HG02678 (cell line): ENCODE measurements around the gene RALGAPB.
A peak's percentile ranks its signal among the peaks of the same experiment; 100 is the strongest.
"Not testable (repeated sequence)": the region's sequence is repeated elsewhere in the genome, so short reads cannot be mapped to it uniquely, and the experiment has no call there.

ENCODE experiments used
- ATAC-seq: cut with Tn5 transposase; IDR thresholded peaks from one replicate; pipeline ENCODE4 v1.9.1; 2021; ENCODE audit warnings: mild to moderate bottlenecking, moderate library complexity; ENCODE audit not compliant: unreplicated experiment

RALGAPB gene

DNA sequence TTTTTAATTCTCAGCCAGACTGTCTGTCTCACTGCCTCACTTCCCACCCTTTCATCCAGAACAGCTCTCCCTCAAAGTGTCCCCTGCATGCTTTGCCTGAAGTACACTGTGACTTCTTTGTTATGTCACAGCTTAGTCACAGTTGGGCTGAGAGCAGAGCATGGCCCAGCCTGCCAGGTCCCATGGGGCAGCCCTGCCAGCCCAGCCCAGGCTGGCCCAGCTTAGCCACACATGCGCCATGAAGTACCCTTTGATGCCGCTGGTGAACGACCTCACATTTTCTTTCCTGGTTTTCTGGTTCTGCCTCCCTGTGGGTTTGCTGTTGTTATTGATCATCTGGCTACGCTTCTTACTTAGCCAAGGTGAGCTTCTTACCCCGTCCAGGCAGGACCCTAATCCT, 108.4 kb downstream of the RALGAPB start, which contains the start of gene ADIG:
ADIG (plus strand) TSS at position 185 of the 400 bp plus-strand sequence; CDS start at position 239, 54 bp downstream.
- no peak for ATAC-seq

DNA sequence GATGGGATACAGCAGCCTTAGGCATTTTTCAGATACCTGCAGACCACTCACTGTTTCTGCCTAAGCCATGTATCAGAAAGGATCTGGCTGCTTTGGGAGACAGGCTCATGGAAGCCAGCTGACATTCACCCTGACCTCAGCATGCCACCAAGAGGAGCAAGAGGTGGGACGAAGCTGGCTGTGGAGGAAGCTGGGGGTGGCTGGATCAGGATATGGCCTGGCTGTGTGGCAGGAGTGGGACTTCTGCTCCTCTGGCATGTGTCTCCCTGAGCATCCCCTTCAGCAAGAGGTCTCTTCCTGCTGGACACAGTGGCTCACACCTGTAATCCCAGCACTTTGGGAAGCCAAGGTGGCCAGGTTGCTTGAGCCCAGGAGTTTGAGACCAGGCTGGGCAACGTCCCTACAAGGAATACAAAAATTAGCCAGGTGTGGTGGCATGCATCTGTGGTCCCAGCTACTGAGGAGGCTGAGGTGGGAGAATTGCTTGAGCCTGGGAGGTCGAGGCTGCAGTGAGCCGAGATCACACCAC, 109.3 kb downstream of the RALGAPB start:
- no peak for ATAC-seq

GRCh38 chr20:38583306-38583705, 110.7 kb downstream of the RALGAPB start:
- ATAC-seq = no peak

DNA sequence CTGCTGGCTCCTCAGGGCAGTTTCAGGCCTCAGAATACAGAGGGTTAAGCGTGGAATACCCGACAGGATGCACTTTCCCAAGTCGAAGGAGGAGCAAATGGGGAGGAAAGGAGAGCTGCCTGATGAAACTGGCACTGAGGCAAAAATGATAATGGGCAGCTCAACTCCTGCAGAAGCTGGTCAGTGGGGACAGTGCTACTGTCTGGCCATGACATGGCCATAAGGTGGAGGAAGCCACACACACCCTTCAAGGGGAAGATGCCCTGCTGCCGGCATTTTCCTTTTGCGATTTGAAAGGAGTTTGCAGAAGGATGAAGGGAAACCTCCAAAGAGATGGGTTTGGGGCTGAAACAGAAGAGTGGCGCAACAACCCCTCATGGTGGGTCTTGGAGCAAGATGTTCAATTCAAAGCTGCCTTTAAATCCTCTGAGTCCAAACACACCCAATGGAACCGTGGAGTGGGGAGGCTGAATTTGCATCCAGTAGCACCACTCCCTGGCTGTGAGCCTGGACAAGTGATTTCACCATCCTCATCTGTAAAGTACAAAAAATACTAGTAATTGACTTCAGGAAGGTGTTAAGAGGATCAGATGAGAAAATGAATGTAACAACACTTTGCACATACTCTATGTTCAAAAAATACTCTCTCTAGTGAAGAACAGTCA, 111.6 kb downstream of the RALGAPB start:
- no peak for ATAC-seq

GRCh38 chr20:38585404-38586180, 112.9 kb downstream of the RALGAPB start:
- no peak for ATAC-seq

- no peak for ATAC-seq
These were observed 113.5 kb downstream of the RALGAPB start for GRCh38 chr20:38586181-38586525.

- ATAC-seq = no peak
These were observed 115.7 kb downstream of the RALGAPB start for GRCh38 chr20:38588303-38588702.

GRCh38 chr20:38589351-38589750, 116.7 kb downstream of the RALGAPB start:
- ATAC-seq = no peak

- no peak for ATAC-seq
These were observed 117.5 kb downstream of the RALGAPB start for GRCh38 chr20:38589967-38590675.

GRCh38 chr20:38590676-38591473, 118.2 kb downstream of the RALGAPB start:
- ATAC-seq = no peak

DNA sequence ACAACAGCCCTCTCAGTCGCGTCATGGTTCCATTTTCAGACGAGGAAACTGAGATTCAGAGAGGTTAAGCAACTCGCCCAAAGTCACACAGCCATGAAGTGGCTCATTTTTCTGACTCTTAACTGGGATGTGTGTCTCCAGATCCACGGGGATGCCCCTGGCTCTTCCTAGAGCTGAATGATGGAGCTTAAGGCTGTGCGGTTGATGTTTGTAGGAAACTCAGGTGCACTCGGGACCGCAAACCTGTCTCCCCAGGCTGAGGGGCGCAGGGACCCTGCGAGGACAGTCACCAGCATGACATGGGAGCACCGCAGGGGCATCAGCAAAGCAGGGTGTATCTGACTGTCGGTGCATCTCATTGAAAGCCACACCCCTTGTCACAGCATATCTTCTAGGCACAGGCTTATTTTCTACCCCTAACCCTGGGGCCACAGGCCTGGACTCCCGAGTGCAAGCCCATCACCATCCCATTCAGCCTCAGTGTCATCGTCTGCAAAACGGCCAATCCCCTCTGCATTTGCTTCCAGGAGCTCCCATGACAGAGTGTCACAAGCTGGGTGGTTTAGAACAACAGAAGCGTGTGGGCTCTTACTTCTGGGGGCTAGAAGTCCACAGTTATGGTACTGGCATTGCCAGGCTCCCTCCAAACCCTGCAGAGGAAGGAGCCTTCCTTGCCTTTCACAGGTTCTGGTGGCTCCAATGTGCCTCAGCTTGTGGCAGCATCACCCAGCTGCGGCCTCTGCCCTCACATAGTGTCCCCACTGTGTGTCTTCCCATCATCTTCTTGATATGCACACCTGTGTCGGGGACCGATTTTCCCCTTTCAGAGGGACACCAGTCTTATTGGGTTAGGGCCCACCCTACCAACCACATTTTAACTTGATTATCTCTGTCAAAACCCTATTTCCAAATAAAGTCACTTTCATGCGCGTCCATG, 119.1 kb downstream of the RALGAPB start:
- ATAC-seq = no peak

GRCh38 chr20:38592411-38592790, 119.8 kb downstream of the RALGAPB start:
- not testable (repeated sequence) for ATAC-seq

- ATAC-seq = not testable (repeated sequence)
These were observed 121.6 kb downstream of the RALGAPB start for GRCh38 chr20:38594281-38594680.

GRCh38 chr20:38595886-38596285, 123.2 kb downstream of the RALGAPB start:
- ATAC-seq = not testable (repeated sequence)

DNA sequence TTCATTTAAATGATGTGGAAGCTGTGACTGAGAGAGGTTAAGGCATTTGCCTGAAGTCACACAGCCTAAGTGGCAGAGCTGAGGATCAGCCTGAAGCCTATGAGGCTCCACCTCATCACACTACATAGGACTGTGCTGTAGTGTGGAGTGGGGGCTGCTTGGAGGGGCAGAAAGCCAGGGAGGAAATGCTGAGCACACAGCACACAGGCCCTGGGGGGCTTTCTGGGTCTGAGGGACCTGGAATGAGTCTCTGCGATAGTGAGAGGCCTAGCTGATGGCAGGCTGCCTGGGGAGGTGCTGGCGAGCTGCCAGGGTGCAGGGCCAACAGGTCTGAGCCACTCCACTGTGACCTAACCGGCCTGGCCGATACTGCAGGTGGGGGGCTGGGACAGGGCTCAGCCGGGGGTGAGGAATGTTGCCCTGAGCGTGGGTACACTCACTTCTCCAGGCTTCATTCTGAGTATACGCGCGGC, 126.8 kb downstream of the RALGAPB start:
- ATAC-seq = no peak

- ATAC-seq = no peak
These were observed 127.4 kb downstream of the RALGAPB start for GRCh38 chr20:38600057-38600456.

DNA sequence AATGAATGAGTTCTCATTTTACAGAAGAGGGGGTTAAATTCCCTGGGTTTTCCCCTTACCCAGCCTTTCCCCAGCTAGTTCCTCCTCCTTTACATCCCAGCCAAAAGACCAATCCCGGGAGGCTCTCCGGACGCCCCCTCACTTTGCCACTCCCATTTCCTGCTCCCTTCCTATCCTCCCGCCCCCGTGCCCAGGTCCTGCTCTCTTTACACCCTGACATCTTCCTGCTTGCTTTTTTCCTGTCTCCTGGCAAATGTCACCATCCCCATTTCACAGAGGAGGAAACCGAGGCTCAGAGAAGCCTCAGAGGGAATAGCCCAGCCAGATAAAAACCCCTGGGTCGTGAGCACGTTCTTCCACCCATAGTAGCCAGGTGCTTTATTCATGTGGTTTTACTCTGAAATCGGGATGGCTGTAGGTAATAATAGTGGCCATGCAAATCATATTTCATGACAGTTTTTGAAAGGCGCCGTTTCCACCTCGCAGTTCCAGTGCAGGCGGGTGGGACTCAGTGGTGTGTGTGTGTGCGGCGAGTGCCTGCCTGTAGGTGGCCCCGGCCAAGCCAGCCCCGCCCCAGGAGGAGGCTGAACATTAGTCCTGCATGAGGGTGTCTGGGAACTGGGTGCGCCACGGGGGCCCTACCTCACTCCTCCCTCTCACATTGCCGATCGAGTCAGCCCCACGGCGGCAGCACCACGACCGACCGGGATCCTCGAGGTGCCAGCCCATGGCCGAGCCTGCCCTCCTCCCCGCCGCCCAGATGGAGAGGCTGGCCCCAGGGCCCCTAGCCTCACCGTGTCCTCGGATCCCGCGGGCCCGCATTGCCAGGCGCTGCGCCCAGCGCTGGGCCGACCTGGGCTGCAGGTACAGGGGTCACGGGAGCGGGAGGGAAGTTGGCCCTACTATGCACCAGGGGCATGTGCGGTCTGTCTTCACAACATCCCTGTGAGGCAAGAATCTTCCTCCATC, 128.9 kb downstream of the RALGAPB start, which contains the start of gene ARHGAP40:
ARHGAP40 (plus strand) TSS at position 594 of the 969 bp plus-strand sequence.
- peak; percentile 62 for ATAC-seq

DNA sequence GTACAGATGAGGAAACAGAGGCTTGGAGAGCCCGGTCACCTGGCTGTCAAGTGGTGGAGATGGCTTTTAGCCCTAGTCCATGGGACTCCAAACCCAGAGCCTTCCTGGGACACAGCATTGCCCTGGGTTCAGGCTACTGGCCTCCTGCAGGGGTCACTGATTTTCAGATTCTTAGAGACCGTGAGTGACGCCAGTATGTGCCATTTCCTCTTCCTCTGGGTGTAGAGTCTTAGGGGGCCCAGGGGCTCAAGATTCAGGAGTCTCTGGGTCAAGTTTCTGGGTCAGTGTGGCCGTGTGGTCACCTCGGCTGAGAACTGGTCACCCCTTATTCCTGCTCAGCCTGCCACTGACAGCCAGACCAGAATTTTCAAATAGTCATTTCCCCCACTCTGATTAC, 129.5 kb downstream of the RALGAPB start:
- no peak for ATAC-seq
